Breast epithelium (tissue), 4 donors: ENCODE data around the gene CBFA2T2. TPM values are rescaled to one million over a fixed set of nuclear protein-coding genes. Genes with fewer than 3 reads are reported as not detected.
"Not testable (repeated sequence)": the region's sequence is repeated elsewhere in the genome, so short reads cannot be mapped to it uniquely, and the experiment has no call there.

Experiments
- DNase-seq, 2 donors: peaks; one replicate each; pipeline ENCODE4 v3.0.0-alpha.2; 2019; ENCODE audit warnings: low spot score in 2 of 2
- H3K27ac ChIP-seq, 2 donors: fragments of 200-600 bp; sonication (generic) in 1 of 2; one replicate each; pipeline ENCODE4 v1.5.1; 2016 to 2019; ENCODE audit warnings: mild to moderate bottlenecking in 1 of 2
- H3K27me3 ChIP-seq, 2 donors: fragments of 200-600 bp; sonication (generic) in 1 of 2; one replicate each; pipeline versions ENCODE4 v1.5.1 to v1.6.0; 2017 to 2019; ENCODE audit warnings: control low read depth in 1 of 2, mild to moderate bottlenecking in 1 of 2
- H3K36me3 ChIP-seq: fragments of 200-600 bp; one replicate; pipeline ENCODE4 v1.5.1; 2019
- H3K4me1 ChIP-seq, 2 donors: fragments of 200-600 bp; sonication (generic); one replicate each; pipeline ENCODE4 v1.5.1; 2016 to 2019; ENCODE audit warnings: control low read depth in 1 of 2
- H3K4me3 ChIP-seq, 3 donors: fragments of 200-600 bp; sonication (generic); 1 replicate in 2 of 3; 2 replicates in 1 of 3; pipeline ENCODE4 v1.5.1; 2016 to 2019; ENCODE audit warnings: mild to moderate bottlenecking in 3 of 3, moderate library complexity in 2 of 3
- H3K9me3 ChIP-seq, 2 donors: fragments of 200-600 bp; sonication (generic) in 1 of 2; one replicate each; pipeline ENCODE4 v1.5.1; 2016 to 2019; ENCODE audit warnings: control low read depth in 1 of 2
- POLR2A ChIP-seq: fragments of 450-650 bp; IDR thresholded peaks from one replicate; pipeline ENCODE4 v1.6.1; 2016; ENCODE audit warnings: antibody characterized with exemption, mild to moderate bottlenecking, moderate library complexity
- POLR2AphosphoS5 ChIP-seq, 3 donors: sonication (generic); formaldehyde crosslinking; IDR thresholded peaks; one replicate each; pipeline ENCODE4 v1.6.1; 2017; ENCODE audit warnings: antibody characterized with exemption in 3 of 3
- intact Hi-C: fragments of 100-400 bp; cut with DNase I; formaldehyde crosslinking; loops from one replicate; pipeline ENCODE4 v1.15.1; 2023; ENCODE audit warnings: low total_unique reads
- total RNA-seq, 3 donors: library from RNA; depleted of rRNA; stranded (reverse); fragments of >200 nt; gene quantifications; one replicate each; pipeline ENCODE4 v1.1.0, GENCODE V29; 2016
- TF ChIP-seq, protein P1 (sequence below), 3 donors: fragments of 450-650 bp; IDR thresholded peaks; one replicate each; pipeline ENCODE4 v1.5.1; 2016 to 2017; ENCODE audit warnings: antibody characterized with exemption in 3 of 3, mild to moderate bottlenecking in 3 of 3, moderate library complexity in 3 of 3

CBFA2T2 gene
- total RNA-seq: 10 to 100 TPM; 10.9 to 20.9 (median 17.0) TPM

GRCh38 chr20:33490023-33490933 is at the start of gene CBFA2T2:
Gene CBFA2T2, plus strand, starts transcription at chr20:33490096. Its CDS starts 172 bp downstream, at chr20:33490268.
- no peaks in the 10 kb centered on the region for H3K9me3 ChIP-seq
- H3K27me3 ChIP-seq: no peaks in the 10 kb centered on the region
- intact Hi-C loops: no loop called here
- H3K36me3 ChIP-seq: no peaks in the 10 kb centered on the region
- DNase-seq: peak; percentile 36 to 55
- TF ChIP-seq, protein P1, sequence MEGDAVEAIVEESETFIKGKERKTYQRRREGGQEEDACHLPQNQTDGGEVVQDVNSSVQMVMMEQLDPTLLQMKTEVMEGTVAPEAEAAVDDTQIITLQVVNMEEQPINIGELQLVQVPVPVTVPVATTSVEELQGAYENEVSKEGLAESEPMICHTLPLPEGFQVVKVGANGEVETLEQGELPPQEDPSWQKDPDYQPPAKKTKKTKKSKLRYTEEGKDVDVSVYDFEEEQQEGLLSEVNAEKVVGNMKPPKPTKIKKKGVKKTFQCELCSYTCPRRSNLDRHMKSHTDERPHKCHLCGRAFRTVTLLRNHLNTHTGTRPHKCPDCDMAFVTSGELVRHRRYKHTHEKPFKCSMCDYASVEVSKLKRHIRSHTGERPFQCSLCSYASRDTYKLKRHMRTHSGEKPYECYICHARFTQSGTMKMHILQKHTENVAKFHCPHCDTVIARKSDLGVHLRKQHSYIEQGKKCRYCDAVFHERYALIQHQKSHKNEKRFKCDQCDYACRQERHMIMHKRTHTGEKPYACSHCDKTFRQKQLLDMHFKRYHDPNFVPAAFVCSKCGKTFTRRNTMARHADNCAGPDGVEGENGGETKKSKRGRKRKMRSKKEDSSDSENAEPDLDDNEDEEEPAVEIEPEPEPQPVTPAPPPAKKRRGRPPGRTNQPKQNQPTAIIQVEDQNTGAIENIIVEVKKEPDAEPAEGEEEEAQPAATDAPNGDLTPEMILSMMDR (IDR thresholded peaks at IDR 0.05): no peak
- no peak for TF ChIP-seq POLR2AphosphoS5 (IDR thresholded peaks at IDR 0.05)
- TF ChIP-seq POLR2A: no peak
- H3K27ac ChIP-seq: peak within 1 kb of the TSS; percentile 92 to 96
- peak within 1 kb of the TSS; percentile 80 to 95 (median 89) for H3K4me3 ChIP-seq
- H3K4me1 ChIP-seq: no peaks in the 10 kb centered on the region

DNA sequence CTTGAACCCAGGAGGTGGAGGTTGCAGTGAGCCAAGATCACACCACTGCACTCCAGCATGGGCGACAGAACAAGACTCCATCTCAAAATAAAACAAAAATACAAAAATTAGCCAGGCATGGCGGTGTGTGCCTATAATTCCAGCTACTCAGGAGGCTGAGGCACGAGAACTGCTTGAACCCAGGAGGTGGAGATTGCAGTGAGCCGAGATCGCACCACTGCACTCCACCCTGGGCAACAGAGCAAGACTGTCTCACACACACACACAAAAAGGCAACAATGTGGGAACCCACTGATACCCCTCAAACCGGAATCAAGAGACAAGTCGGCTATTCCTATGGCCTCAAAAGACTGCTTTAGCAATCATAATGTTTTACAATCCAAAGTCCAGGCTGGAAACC is 49.3 kb upstream of the CBFA2T2 start:
- H3K27ac ChIP-seq, H3K27me3 ChIP-seq, DNase-seq, H3K9me3 ChIP-seq, H3K4me1 ChIP-seq, intact Hi-C loops, H3K36me3 ChIP-seq, H3K4me3 ChIP-seq: not testable (repeated sequence)

GRCh38 chr20:33441142-33441955 is 48.5 kb upstream of the CBFA2T2 start:
- Histone ChIP-seq H3K4me1 (no peaks in the 10 kb centered on the region), H3K27me3 (no peaks in the 10 kb centered on the region), H3K9me3 (no peaks in the 10 kb centered on the region), H3K4me3 (no peak overlapping the region), H3K36me3 (no peaks in the 10 kb centered on the region), H3K27ac (no peak overlapping the region)
- DNase-seq: no peak
- intact Hi-C loops: no loop called here
- TF ChIP-seq POLR2AphosphoS5 (IDR thresholded peaks at IDR 0.05) (no peak), POLR2A (no peak)
- TF ChIP-seq, protein P1 (IDR thresholded peaks at IDR 0.05): no peak

DNA sequence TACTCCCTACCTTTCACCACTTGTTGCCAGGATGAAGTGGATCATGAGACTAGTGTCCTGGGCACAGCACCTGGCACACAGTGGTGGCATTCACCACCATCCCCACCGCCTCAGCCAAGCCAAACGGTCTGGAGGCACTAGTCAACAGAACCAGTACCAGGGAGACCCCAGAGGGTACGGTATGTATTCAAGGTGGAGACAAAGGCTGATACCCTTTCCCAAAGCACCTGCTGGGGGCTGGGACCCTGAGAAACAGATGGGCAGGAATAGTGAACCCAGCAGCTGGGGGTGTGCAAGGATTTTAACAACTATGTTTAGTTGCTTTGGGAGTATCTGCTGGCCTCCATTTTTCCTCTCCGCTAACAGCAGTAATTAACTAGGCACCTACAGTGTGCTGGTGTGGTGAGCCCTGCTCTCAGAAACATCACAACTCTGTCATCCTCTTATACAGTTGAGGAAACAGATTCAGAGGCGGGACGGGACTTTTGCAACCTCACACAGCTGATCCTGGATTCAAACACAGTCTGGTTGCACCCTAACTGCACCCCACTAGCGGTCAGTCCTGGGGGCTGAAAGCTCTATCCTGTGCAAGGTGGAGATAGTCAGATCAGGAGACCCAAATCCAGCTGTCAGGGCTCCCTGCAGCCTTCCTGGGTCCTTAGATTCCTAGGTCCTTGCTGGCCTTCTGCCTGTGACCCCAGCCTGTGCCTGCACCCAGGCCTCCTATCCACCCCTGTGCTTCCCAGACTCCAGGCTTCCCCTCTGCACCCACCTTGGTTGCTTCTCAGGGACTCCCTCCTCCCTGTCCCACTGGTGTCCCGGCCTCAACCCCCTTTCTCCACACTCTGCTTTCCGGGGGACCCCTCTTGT is 47.5 kb upstream of the CBFA2T2 start:
- Histone ChIP-seq H3K27me3 (no peaks in the 10 kb centered on the region), H3K4me1 (no peaks in the 10 kb centered on the region), H3K9me3 (no peaks in the 10 kb centered on the region), H3K4me3 (peak overlapping the region; percentile 70 to 92 (median 75)), H3K36me3 (no peaks in the 10 kb centered on the region), H3K27ac (peak overlapping the region; percentile 79 to 84)
- TF ChIP-seq POLR2A: no peak
- TF ChIP-seq, protein P1 (IDR thresholded peaks at IDR 0.05): no peak
- no peak for TF ChIP-seq POLR2AphosphoS5 (IDR thresholded peaks at IDR 0.05)
- intact Hi-C loops: no loop called here
- DNase-seq: no peak

GRCh38 chr20:33443006-33443511 is 46.8 kb upstream of the CBFA2T2 start:
- no peak for DNase-seq
- no peaks in the 10 kb centered on the region for H3K27me3 ChIP-seq
- peak overlapping the region; percentile 79 to 84 for H3K27ac ChIP-seq
- intact Hi-C loops: no loop called here
- no peaks in the 10 kb centered on the region for H3K4me1 ChIP-seq
- peak overlapping the region; percentile 70 to 92 (median 75) for H3K4me3 ChIP-seq
- no peaks in the 10 kb centered on the region for H3K36me3 ChIP-seq
- TF ChIP-seq POLR2AphosphoS5 (IDR thresholded peaks at IDR 0.05): no peak
- TF ChIP-seq POLR2A: no peak
- TF ChIP-seq, protein P1 (IDR thresholded peaks at IDR 0.05): no peak
- H3K9me3 ChIP-seq: no peaks in the 10 kb centered on the region
